Transverse colon (tissue), 4 donors: ENCODE data around the gene MREG. TPM values are rescaled to one million over a fixed set of nuclear protein-coding genes. Genes with fewer than 3 reads are reported as not detected.
"Not testable (repeated sequence)": the region's sequence is repeated elsewhere in the genome, so short reads cannot be mapped to it uniquely, and the experiment has no call there.

Experiments
- DNase-seq: peaks from one replicate; pipeline ENCODE4 v3.0.0-alpha.2; 2019
- H3K27ac ChIP-seq, 4 donors: fragments of 200-600 bp; sonication (generic); 2 replicates each; pipeline ENCODE4 v1.5.1; 2016 to 2018; ENCODE audit warnings: inconsistent platforms in 4 of 4
- H3K27me3 ChIP-seq: fragments of 200-600 bp; sonication (generic); 2 replicates; pipeline ENCODE4 v1.5.1; 2017; ENCODE audit warnings: inconsistent platforms
- H3K36me3 ChIP-seq, 4 donors: fragments of 200-600 bp; sonication (generic); 2 replicates each; pipeline ENCODE4 v1.5.1; 2017 to 2019; ENCODE audit warnings: inconsistent platforms in 4 of 4
- H3K4me1 ChIP-seq, 4 donors: fragments of 200-600 bp; sonication (generic); 2 replicates each; pipeline ENCODE4 v1.5.1; 2017 to 2020; ENCODE audit warnings: inconsistent platforms in 4 of 4
- H3K4me3 ChIP-seq, 4 donors: fragments of 200-600 bp; sonication (generic); 1 replicate in 1 of 4; 2 replicates in 3 of 4; pipeline versions ENCODE4 v1.5.1 to v1.6.1; 2017 to 2019; ENCODE audit warnings: inconsistent platforms in 4 of 4
- H3K9me3 ChIP-seq, 2 donors: fragments of 200-600 bp; sonication (generic); 2 replicates each; pipeline ENCODE4 v1.5.1; 2017 to 2019; ENCODE audit warnings: inconsistent platforms in 2 of 2
- CTCF ChIP-seq, 5 experiments: fragments of 200-600 bp in 3 of 5; fragments of 450-650 bp in 2 of 5; sonication (generic) in 3 of 5; IDR thresholded peaks; 1 replicate in 2 of 5; 2 replicates in 3 of 5; pipeline ENCODE4 v1.5.1; 2016 to 2017; ENCODE audit warnings: antibody characterized with exemption in 5 of 5, inconsistent platforms in 3 of 5, mild to moderate bottlenecking in 2 of 5, moderate library complexity in 1 of 5
- EP300 ChIP-seq: sonication (generic); formaldehyde crosslinking; IDR thresholded peaks from one replicate; pipeline ENCODE4 v1.6.1; 2017; ENCODE audit warnings: antibody characterized with exemption, low read depth
- POLR2A ChIP-seq: fragments of 450-650 bp; IDR thresholded peaks from one replicate; pipeline ENCODE4 v1.6.1; 2016; ENCODE audit warnings: antibody characterized with exemption, mild to moderate bottlenecking, moderate library complexity
- POLR2AphosphoS5 ChIP-seq, 3 donors: sonication (generic); formaldehyde crosslinking; IDR thresholded peaks; one replicate each; pipeline ENCODE4 v1.6.1; 2016; ENCODE audit warnings: antibody characterized with exemption in 3 of 3
- WGBS, 2 donors: methylation state at CpG; one replicate each; pipeline ENCODE4 v1.1.5; 2018; ENCODE audit warnings: low coverage in 1 of 2; 5-methylcytosine and 5-hydroxymethylcytosine counted together
- in situ Hi-C, 4 donors: fragments of 200-750 bp; cut with MboI; loops; one replicate each; pipeline versions ENCODE4 v1.15.0 to v1.15.1; 2017; ENCODE audit warnings: low sequenced_read_pairs in 3 of 4, low pct_ligation_motif_present in 1 of 4, low pct_unique_long_range_greater_than_20kb in 1 of 4
- intact Hi-C: fragments of 100-400 bp; cut with DNase I; formaldehyde crosslinking; loops from one replicate; pipeline ENCODE4 v1.15.1; 2023; ENCODE audit warnings: low total_unique reads
- total RNA-seq, 4 donors: library from RNA; depleted of rRNA; stranded (reverse); fragments of >200 nt; gene quantifications; one replicate each; pipeline ENCODE4 v1.1.0, GENCODE V29; 2016

MREG gene
- total RNA-seq, 4 donors from 2014 or later: 1.5 to 8.5 (median 5.1) TPM

DNA sequence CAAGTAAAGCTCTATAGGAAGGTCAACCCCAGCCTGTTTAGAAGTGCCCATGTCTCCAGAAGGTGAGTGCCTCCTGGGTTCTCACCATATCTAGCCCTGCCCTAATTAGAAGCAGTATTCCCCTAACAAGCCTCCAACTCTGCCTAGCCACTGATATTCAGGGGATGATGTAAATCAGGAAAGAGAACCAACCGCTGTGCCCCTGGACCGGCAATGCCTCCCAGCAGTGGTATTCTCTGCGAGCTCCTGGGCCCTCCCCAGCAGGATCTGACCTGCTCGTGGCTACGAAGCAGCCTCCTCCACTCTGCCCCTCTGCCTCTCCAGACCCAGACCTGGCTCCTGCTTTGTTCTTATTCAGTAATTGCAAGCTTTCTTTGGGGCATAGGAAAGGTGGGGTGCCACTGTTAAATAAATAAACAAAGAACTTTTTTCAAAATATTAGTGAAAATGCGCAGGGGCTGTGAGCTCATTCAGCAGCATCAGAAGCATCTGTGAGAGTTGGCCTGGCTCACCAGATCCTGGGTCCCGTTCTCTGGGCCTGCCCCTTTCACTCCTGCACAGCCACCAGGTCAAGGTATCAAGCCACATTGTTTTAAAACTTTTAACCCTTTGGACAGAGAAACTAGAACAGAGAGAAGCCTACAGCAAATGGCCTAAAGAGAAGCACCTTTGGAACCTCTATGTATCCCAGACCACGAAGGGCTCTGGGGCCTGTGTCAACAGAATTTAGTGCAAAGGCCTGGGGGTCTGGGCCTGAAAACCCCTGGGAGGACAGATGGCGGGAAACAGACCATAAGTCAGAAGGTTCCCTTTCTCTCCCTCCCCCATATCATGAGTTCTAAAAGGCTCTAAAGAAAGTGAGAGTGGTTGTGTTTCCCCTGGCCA is 11.9 kb downstream of the MREG start:
- Histone ChIP-seq H3K4me3 (no peak overlapping the region), H3K27ac (no peak overlapping the region), H3K9me3 (no peaks in the 10 kb centered on the region), H3K4me1 (peaks cover 0 to 8% (median 4%) of the 10 kb centered on the region in 4 donors), H3K36me3 (no peaks in the 10 kb centered on the region), H3K27me3 (no peaks in the 10 kb centered on the region)
- no peak for DNase-seq
- in situ Hi-C loops: no loop called here
- 67 to 69% methylated on average over 4 to 9 of the region's 9 CpGs for WGBS, 2 donors
- TF ChIP-seq EP300 (no peak), CTCF (IDR thresholded peaks at IDR 0.05) (no peak), POLR2A (no peak), POLR2AphosphoS5 (IDR thresholded peaks at IDR 0.05) (no peak)
- intact Hi-C loops: loop anchor here (5.0 kb wide), 1 partner anchor 209 kb away; no protein-coding TSS in a partner anchor

DNA sequence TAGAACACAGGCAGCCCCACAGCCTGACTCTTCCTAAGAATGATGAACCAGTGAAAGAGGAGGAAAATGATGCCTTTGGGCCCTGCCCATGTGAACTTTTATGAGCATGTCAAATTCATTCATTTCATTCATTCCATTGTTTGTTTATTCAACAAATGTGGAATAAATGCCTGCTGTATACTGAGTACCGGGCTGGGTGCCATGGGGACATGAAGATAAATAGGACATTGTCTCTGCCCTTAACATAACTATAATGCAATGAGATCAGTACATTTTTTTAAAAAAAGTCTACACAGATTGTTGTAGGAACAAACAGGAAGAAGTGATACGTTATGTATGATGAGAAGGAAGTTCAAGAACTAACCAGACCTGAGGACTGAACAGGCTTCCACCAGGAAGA is 14.7 kb downstream of the MREG start:
- no peak for TF ChIP-seq POLR2A
- no peak for TF ChIP-seq EP300
- TF ChIP-seq CTCF (IDR thresholded peaks at IDR 0.05): no peak
- no peak for TF ChIP-seq POLR2AphosphoS5 (IDR thresholded peaks at IDR 0.05)
- Histone ChIP-seq H3K9me3 (no peaks in the 10 kb centered on the region), H3K4me1 (peaks cover 0 to 8% (median 4%) of the 10 kb centered on the region in 4 donors), H3K27ac (no peak overlapping the region), H3K36me3 (no peaks in the 10 kb centered on the region), H3K4me3 (no peak overlapping the region), H3K27me3 (no peaks in the 10 kb centered on the region)
- DNase-seq: no peak
- in situ Hi-C loops: no loop called here
- WGBS, 2 donors: 44% methylated on average over 2 of the region's 2 CpGs; no CpG with 5 or more reads in 1 of the 2 donors
- intact Hi-C loops: no loop called here

DNA sequence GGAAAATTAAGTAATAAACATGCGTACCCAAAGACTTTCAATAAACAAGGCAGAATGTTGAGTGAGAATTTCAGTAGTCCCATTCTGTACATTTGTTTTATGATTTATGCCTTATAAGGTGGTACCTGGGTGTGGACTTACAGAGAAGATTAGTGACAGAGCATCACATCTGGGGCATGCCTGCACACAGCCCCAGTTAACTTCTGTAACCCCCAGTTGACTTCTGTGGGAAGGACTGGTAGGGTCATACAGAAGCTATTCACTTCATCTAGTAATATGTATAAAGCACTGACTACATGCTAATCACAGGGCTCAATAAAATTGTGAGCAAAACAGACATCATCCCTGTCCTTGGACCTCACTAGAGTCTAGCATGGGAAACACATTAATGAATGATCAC is 16.1 kb downstream of the MREG start:
- in situ Hi-C loops (no loop called here), intact Hi-C loops (no loop called here)
- no peak overlapping the region for H3K27ac ChIP-seq
- no peaks in the 10 kb centered on the region for H3K9me3 ChIP-seq
- TF ChIP-seq EP300: no peak
- no peak for TF ChIP-seq POLR2A
- TF ChIP-seq CTCF (IDR thresholded peaks at IDR 0.05): no peak
- no peak for TF ChIP-seq POLR2AphosphoS5 (IDR thresholded peaks at IDR 0.05)
- no peaks in the 10 kb centered on the region for H3K36me3 ChIP-seq
- 97 to 100% methylated on average over 1 of the region's 1 CpG for WGBS, 2 donors
- H3K27me3 ChIP-seq: no peaks in the 10 kb centered on the region
- DNase-seq: no peak
- no peak overlapping the region for H3K4me3 ChIP-seq
- H3K4me1 ChIP-seq: peaks cover 0 to 2% (median under 1%) of the 10 kb centered on the region in 4 donors

DNA sequence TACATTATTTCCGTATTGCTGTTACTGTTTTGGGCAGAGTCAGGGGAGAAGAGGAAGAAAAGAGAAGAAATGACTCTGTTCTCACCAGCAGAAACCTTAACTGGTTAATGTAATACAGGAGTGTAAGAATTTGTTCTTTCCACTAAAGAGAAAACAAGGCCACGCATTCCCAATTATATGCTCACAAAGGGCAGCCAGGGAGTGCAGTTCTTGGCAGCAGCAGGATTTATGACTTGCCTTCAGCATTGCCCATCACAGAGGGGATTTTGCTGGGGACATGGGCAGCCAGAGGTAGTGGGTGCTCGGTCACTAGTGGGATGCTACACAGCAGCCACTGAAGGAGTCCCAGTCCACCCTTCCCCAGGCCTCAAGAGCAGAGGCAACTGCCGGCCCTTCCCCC is 18.4 kb downstream of the MREG start:
- Histone ChIP-seq H3K4me3 (no peak overlapping the region), H3K27me3 (no peaks in the 10 kb centered on the region), H3K27ac (no peak overlapping the region), H3K9me3 (peaks cover 0 to 2% of the 10 kb centered on the region in 2 donors), H3K4me1 (no peaks in the 10 kb centered on the region), H3K36me3 (no peaks in the 10 kb centered on the region)
- 84 to 88% methylated on average over 2 to 4 of the region's 4 CpGs for WGBS, 2 donors
- TF ChIP-seq POLR2A (no peak), POLR2AphosphoS5 (IDR thresholded peaks at IDR 0.05) (no peak), CTCF (IDR thresholded peaks at IDR 0.05) (no peak), EP300 (no peak)
- no peak for DNase-seq
- in situ Hi-C loops (no loop called here), intact Hi-C loops (no loop called here)

DNA sequence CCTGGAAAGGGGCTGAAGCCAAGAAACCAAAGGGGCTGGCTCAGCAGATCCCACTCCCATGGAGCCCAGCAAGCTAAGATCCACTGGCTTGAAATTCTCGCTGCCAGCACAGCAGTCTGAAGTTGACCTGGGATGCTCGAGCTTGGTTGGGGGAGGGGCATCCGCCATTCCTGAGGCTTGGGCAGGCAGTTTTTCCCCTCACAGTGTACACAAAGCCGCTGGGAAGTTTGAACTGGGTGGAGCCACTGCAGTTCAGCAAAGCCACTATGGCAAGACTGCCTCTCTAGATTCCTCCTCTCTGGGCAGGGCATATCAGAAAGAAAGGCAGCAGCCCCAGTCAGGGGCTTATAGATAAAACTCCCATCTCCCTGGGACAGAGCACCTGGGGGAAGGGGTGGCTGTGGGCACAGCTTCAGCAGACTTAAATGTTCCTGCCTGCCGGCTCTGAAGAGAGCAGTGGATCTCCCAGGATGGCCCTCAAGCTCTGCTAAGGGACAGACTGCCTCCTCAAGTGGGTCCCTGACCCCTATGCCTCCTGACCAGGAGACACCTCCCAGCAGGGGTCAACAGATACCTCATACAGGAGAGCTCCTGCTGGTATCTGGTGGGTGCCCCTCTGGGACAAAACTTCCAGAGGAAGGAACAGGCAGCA is 24.7 kb downstream of the MREG start:
- H3K36me3 ChIP-seq, H3K27me3 ChIP-seq, H3K27ac ChIP-seq, in situ Hi-C loops, H3K9me3 ChIP-seq, H3K4me3 ChIP-seq, intact Hi-C loops, DNase-seq, H3K4me1 ChIP-seq: not testable (repeated sequence)
- 33 to 71% methylated on average over 1 to 5 of the region's 5 CpGs for WGBS, 2 donors
